IPS DF 6.9 (cell line): ENCODE data around the gene HSPA4.
"Not testable (repeated sequence)": the region's sequence is repeated elsewhere in the genome, so short reads cannot be mapped to it uniquely, and the experiment has no call there.

Source experiments
- DNase-seq: peaks from one replicate; pipeline ENCODE4 v3.0.0-alpha.2; 2013; ENCODE audit warnings: low read depth, low spot score
- H3K27ac ChIP-seq: one replicate; pipeline ENCODE4 v1.5.1; 2013; ENCODE audit warnings: low read length, control low read depth
- H3K27me3 ChIP-seq: 2 replicates; pipeline ENCODE4 v1.6.1; 2013; ENCODE audit warnings: mild to moderate bottlenecking, low read length; ENCODE audit not compliant: control insufficient read depth, insufficient read depth
- H3K36me3 ChIP-seq: 2 replicates; pipeline ENCODE4 v1.6.1; 2013; ENCODE audit warnings: low read length; ENCODE audit not compliant: control insufficient read depth, insufficient read depth
- H3K4me1 ChIP-seq: 2 replicates; pipeline ENCODE4 v1.6.1; 2013; ENCODE audit warnings: low read length; ENCODE audit not compliant: control insufficient read depth, insufficient read depth
- H3K4me3 ChIP-seq: 2 replicates; pipeline ENCODE4 v1.5.1; 2013; ENCODE audit warnings: mild to moderate bottlenecking, low read length
- H3K9me3 ChIP-seq: 2 replicates; pipeline ENCODE4 v1.6.1; 2013; ENCODE audit warnings: low read length, inconsistent platforms; ENCODE audit not compliant: control insufficient read depth, insufficient read depth
- WGBS: extraction: QIAGEN DNeasy Blood & Tissue Kit; methylation state at CpG from one replicate; pipeline ENCODE4 v1.1.7; 2013; ENCODE audit warnings: mixed read lengths, missing lambda C conversion rate; ENCODE audit not compliant: insufficient read length, insufficient coverage; 5-methylcytosine and 5-hydroxymethylcytosine counted together

The HSPA4 gene

GRCh38 chr5:133066045-133066444 is 14.2 kb downstream of the HSPA4 start:
- H3K9me3 ChIP-seq = no peaks in the 10 kb centered on the region
- H3K4me3 ChIP-seq = no peak overlapping the region
- H3K4me1 ChIP-seq = no peaks in the 10 kb centered on the region
- no peak for DNase-seq
- no peaks in the 10 kb centered on the region for H3K27me3 ChIP-seq
- WGBS = no CpG with 5 or more reads among the region's 2 CpGs
- no peak overlapping the region for H3K27ac ChIP-seq
- H3K36me3 ChIP-seq = peaks cover 10% of the 10 kb centered on the region; the same call in 1 of the 2 replicates

DNA sequence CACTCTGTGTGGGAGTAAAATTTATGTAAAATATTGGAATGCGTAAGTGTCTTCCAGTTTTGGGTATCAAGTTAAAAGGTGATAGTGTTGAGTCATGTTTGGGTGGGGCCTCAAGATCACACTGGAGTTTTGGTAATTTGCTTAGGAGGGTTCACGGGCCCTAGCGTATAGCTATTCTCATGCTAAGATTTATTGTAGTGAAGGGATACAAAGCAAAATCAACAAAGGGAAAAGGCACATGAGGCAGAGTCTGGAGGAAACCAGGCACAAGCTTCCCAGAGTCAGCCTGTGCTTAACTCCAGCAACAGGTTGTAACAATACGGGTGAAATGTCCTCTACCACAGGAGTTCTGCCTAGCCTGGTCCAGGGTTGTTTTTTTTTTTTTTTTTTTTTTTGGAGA is 20.2 kb downstream of the HSPA4 start:
- Histone ChIP-seq H3K27ac (no peak overlapping the region), H3K36me3 (peaks cover 18% of the 10 kb centered on the region; the same call in 1 of the 2 replicates), H3K9me3 (no peaks in the 10 kb centered on the region), H3K27me3 (no peaks in the 10 kb centered on the region), H3K4me1 (no peaks in the 10 kb centered on the region), H3K4me3 (no peak overlapping the region)
- whole genome bisulfite sequencing = 100% methylated on average over 1 of the region's 4 CpGs
- DNase-seq = no peak

DNA sequence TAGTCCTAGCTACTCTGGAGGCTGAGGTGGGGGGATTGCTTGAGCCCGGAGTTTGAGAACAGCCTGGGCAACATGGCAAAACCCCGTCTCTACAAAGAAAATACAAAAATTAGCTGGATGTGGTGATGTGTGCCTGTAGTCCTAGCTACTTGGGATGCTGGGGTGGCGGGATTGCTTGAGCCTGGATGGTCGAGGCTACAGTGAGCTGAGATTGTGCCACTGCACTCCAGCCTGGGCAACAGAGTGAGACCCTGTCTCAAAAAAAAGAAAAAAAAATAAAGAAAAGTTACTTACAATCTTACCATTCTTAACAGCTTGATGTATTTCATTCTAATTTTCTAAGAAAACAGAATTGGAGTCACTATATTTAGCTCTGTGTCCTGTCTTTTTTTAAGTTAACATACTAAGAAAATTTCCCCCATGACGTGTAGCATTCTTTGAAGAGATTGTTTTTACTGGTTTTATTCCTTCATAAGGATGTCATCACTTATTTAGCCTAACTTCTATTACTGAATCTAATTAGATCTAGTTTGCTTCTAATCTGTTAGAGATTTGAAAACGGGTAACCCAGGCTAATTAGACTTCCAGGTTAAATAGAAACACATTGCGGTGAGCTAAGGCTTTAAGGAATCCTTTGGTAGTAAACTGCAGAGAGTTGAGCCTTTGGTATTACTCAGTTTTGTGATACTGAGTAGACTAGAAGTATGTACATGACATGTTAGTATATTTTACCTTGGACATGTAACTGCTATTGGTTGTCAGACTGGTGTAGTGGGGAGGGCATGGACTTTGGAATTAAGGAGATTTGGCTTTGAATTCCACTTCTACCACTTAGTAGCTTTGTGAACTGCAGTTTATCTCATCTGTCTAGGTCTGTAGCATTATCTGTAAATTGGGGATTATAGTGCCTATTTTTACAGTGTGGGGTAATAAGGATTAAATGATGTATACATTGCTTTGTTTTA is 24.0 kb downstream of the HSPA4 start:
- H3K27me3 ChIP-seq = no peaks in the 10 kb centered on the region
- no peaks in the 10 kb centered on the region for H3K9me3 ChIP-seq
- no CpG with 5 or more reads among the region's 7 CpGs for WGBS
- no peak overlapping the region for H3K27ac ChIP-seq
- peaks cover 18% of the 10 kb centered on the region; the same call in 1 of the 2 replicates for H3K36me3 ChIP-seq
- DNase-seq = no peak
- no peak overlapping the region for H3K4me3 ChIP-seq
- H3K4me1 ChIP-seq = no peaks in the 10 kb centered on the region

GRCh38 chr5:133079048-133079447 is 27.2 kb downstream of the HSPA4 start:
- no peaks in the 10 kb centered on the region for H3K27me3 ChIP-seq
- H3K4me1 ChIP-seq = no peaks in the 10 kb centered on the region
- H3K27ac ChIP-seq = no peak overlapping the region
- H3K36me3 ChIP-seq = peaks cover 9% of the 10 kb centered on the region; the same call in 1 of the 2 replicates
- no CpG with 5 or more reads among the region's 3 CpGs for WGBS
- no peaks in the 10 kb centered on the region for H3K9me3 ChIP-seq
- H3K4me3 ChIP-seq = no peak overlapping the region
- DNase-seq = no peak

DNA sequence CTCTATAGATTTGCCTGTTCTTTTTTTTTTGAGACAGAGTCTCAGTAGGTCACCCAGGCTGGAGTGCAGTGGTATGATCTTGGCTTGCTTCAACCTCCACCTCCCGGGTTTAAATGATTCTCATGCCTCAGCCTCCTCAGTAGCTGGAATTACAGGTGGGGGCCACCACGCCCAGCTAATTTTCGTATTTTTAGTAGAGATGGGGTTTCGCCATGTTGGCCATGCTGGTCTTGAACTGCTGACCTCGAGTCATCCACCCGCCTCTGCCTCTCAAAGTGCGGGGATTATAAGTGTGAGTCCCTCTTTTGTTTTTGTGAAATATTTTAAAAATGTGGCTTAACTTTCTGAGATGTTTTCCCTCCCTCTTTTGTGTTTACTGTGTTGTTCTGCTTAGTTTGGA is 29.2 kb downstream of the HSPA4 start:
- no CpG with 5 or more reads among the region's 7 CpGs for WGBS
- H3K9me3 ChIP-seq = no peaks in the 10 kb centered on the region
- DNase-seq = no peak
- H3K27ac ChIP-seq = no peak overlapping the region
- no peaks in the 10 kb centered on the region for H3K4me1 ChIP-seq
- H3K36me3 ChIP-seq = peaks cover 9% of the 10 kb centered on the region; the same call in 1 of the 2 replicates
- no peak overlapping the region for H3K4me3 ChIP-seq
- H3K27me3 ChIP-seq = no peaks in the 10 kb centered on the region

- Histone ChIP-seq H3K36me3 (peaks cover 11% of the 10 kb centered on the region; the same call in 1 of the 2 replicates), H3K9me3 (no peaks in the 10 kb centered on the region), H3K27ac (no peak overlapping the region), H3K4me3 (no peak overlapping the region), H3K27me3 (no peaks in the 10 kb centered on the region), H3K4me1 (no peaks in the 10 kb centered on the region)
- WGBS = no CpG with 5 or more reads among the region's 1 CpG
- no peak for DNase-seq
Observed at GRCh38 chr5:133081703-133082102, 29.9 kb downstream of the HSPA4 start.

DNA sequence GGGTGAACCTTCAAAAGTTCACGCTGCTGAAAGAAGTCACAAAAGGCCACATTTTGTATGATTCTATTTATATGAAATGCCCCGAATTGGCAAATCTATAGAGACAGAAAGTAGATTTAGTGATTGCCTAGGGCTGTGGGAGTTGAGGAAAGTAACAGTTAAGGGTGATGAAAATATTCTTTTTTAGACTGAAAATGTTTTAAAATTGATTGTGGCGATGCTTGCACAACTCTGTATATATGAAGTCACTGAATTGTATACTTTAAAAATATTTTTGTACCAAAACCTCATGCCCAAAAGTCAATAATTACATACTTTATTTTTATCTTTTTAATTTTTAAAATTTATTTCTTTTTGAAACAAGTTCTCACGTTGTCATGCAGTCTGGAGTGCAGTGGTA is 30.3 kb downstream of the HSPA4 start:
- Histone ChIP-seq H3K36me3 (peaks cover 10% of the 10 kb centered on the region; the same call in 1 of the 2 replicates), H3K4me1 (no peaks in the 10 kb centered on the region), H3K4me3 (no peak overlapping the region), H3K9me3 (no peaks in the 10 kb centered on the region), H3K27ac (no peak overlapping the region), H3K27me3 (no peaks in the 10 kb centered on the region)
- no CpG with 5 or more reads among the region's 4 CpGs for WGBS
- no peak for DNase-seq

DNA sequence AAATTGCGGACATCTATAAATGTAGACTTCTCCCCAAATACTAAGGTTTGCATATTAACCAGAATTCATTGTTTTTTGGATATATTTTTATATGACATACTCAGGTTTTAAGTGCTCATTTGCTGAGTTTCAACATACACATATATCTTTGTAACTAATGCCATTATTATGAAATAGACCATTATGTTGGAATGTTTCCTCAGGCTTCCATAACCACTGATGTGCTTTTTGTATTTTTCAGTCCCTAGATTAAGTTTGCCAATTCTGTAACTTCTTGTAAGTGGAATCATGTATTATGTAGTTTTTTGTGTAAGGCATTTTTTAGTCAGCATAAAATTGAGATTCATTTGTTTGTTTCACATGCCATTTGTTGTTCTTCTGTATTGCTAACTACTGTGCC is 32.1 kb downstream of the HSPA4 start:
- DNase-seq = no peak
- Histone ChIP-seq H3K4me3 (no peak overlapping the region), H3K36me3 (peaks cover 5% of the 10 kb centered on the region; the same call in 1 of the 2 replicates), H3K27ac (no peak overlapping the region), H3K9me3 (no peaks in the 10 kb centered on the region), H3K27me3 (no peaks in the 10 kb centered on the region), H3K4me1 (no peaks in the 10 kb centered on the region)
- WGBS = no CpG with 5 or more reads among the region's 1 CpG

DNA sequence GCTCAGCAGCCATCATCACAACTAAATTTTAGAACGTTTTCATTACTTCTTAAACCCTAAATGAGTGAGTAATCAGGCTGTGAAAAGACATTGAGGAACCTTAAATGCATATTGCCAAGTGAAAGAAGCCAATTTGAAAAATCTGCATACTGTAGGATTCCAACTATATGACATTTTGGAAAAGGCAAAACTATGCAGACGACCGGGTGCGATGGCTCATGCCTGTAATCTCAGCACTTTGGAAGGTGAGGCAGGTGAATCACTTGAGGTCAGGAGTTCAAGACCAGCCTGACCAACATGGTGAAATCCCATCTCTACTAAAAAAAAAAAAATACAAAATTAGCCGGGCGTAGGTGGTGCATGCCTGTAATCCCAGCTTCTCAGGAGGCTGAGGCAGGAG is 33.4 kb downstream of the HSPA4 start:
- H3K27me3 ChIP-seq, H3K4me1 ChIP-seq, H3K9me3 ChIP-seq, H3K4me3 ChIP-seq, H3K36me3 ChIP-seq, H3K27ac ChIP-seq, DNase-seq: not testable (repeated sequence)
- no CpG with 5 or more reads among the region's 6 CpGs for WGBS

- no peak for DNase-seq
- no CpG with 5 or more reads among the region's 4 CpGs for WGBS
- H3K27ac ChIP-seq = no peak overlapping the region
- no peaks in the 10 kb centered on the region for H3K9me3 ChIP-seq
- H3K36me3 ChIP-seq = peaks cover 13% of the 10 kb centered on the region; the same call in 1 of the 2 replicates
- H3K4me1 ChIP-seq = no peaks in the 10 kb centered on the region
- H3K27me3 ChIP-seq = no peaks in the 10 kb centered on the region
- no peak overlapping the region for H3K4me3 ChIP-seq
Observed at GRCh38 chr5:133086366-133086875, 34.6 kb downstream of the HSPA4 start.
